ENCODE data around the gene TTLL9. TPM values are rescaled to one million over a fixed set of nuclear protein-coding genes. Genes with fewer than 3 reads are reported as not detected.

TTLL9 gene
- total RNA-seq, 1 donor from 2014 or later = 0.05 TPM

- TF ChIP-seq CTCF (IDR thresholded peaks at IDR 0.05; ENCODE audit: borderline replicate concordance) = no peak
- Histone ChIP-seq H3K4me3 (peak overlapping the region; percentile 72), H3K4me1 (peaks cover 20% of the 10 kb centered on the region), H3K36me3 (no peaks in the 10 kb centered on the region), H3K27ac (replicated peaks) (no peak overlapping the region), H3K9me3 (replicated peaks) (no peaks in the 10 kb centered on the region), H3K27me3 (ENCODE audit: low read depth) (peaks cover 47% of the 10 kb centered on the region)
- peak; percentile 59 for DNase-seq
- intact Hi-C loops (cut with micrococcal nuclease) = no loop called here
These were observed 8.9 kb upstream of the TTLL9 start for GRCh38 chr20:31861385-31862156.

- intact Hi-C loops (cut with micrococcal nuclease) = no loop called here
- Histone ChIP-seq H3K4me1 (peaks cover 20% of the 10 kb centered on the region), H3K36me3 (no peaks in the 10 kb centered on the region), H3K4me3 (no peak overlapping the region), H3K9me3 (replicated peaks) (no peaks in the 10 kb centered on the region), H3K27ac (replicated peaks) (no peak overlapping the region), H3K27me3 (ENCODE audit: low read depth) (peaks cover 42% of the 10 kb centered on the region)
- DNase-seq = no peak
- no peak for TF ChIP-seq CTCF (IDR thresholded peaks at IDR 0.05; ENCODE audit: borderline replicate concordance)
These were observed 8.3 kb upstream of the TTLL9 start for GRCh38 chr20:31862157-31862470.

- DNase-seq = no peak
- TF ChIP-seq CTCF (IDR thresholded peaks at IDR 0.05; ENCODE audit: borderline replicate concordance) = no peak
- Histone ChIP-seq H3K4me1 (peaks cover 20% of the 10 kb centered on the region), H3K9me3 (replicated peaks) (no peaks in the 10 kb centered on the region), H3K36me3 (no peaks in the 10 kb centered on the region), H3K27me3 (ENCODE audit: low read depth) (peaks cover 38% of the 10 kb centered on the region), H3K27ac (replicated peaks) (no peak overlapping the region), H3K4me3 (no peak overlapping the region)
- intact Hi-C loops (cut with micrococcal nuclease) = no loop called here
These were observed 7.9 kb upstream of the TTLL9 start for GRCh38 chr20:31862506-31862905.

GRCh38 chr20:31863296-31864085 is 6.9 kb upstream of the TTLL9 start:
- H3K4me3 ChIP-seq = no peak overlapping the region
- no peaks in the 10 kb centered on the region for H3K36me3 ChIP-seq
- intact Hi-C loops (cut with micrococcal nuclease) = no loop called here
- TF ChIP-seq CTCF (IDR thresholded peaks at IDR 0.05; ENCODE audit: borderline replicate concordance) = no peak
- peaks cover 20% of the 10 kb centered on the region for H3K4me1 ChIP-seq
- peaks cover 28% of the 10 kb centered on the region for H3K27me3 ChIP-seq (ENCODE audit: low read depth)
- H3K27ac ChIP-seq (replicated peaks) = no peak overlapping the region
- no peak for DNase-seq
- H3K9me3 ChIP-seq (replicated peaks) = no peaks in the 10 kb centered on the region

- intact Hi-C loops (cut with micrococcal nuclease) = no loop called here
These were observed 5.7 kb upstream of the TTLL9 start for GRCh38 chr20:31864521-31865400.

More at GRCh38 chr20:31864521-31865400, 5.7 kb upstream of the TTLL9 start:
- Histone ChIP-seq H3K4me3 (no peak overlapping the region), H3K27me3 (ENCODE audit: low read depth) (peaks cover 30% of the 10 kb centered on the region), H3K9me3 (replicated peaks) (no peaks in the 10 kb centered on the region), H3K27ac (replicated peaks) (no peak overlapping the region), H3K36me3 (no peaks in the 10 kb centered on the region), H3K4me1 (peaks cover 28% of the 10 kb centered on the region)
- DNase-seq = no peak
- TF ChIP-seq CTCF (IDR thresholded peaks at IDR 0.05; ENCODE audit: borderline replicate concordance) = no peak

All from left ventricle myocardium inferior (tissue), 1 donor.